Hematopoietic multipotent progenitor cell treated with erythropoietin and hydrocortisone succinate and interleukin-3 and kit ligand, for 17 days (in vitro differentiated cells): Measurements from ENCODE around the gene RPA1.
"Not testable (repeated sequence)": the region's sequence is repeated elsewhere in the genome, so short reads cannot be mapped to it uniquely, and the experiment has no call there.

Experiments used
- DNase-seq: peaks from one replicate; pipeline ENCODE4 v3.0.0-alpha.2; 2015; ENCODE audit warnings: low spot score

The RPA1 gene

GRCh38 chr17:1820528-1821252 lies 9.1 kb upstream of the RPA1 start:
- no peak for DNase-seq

DNA sequence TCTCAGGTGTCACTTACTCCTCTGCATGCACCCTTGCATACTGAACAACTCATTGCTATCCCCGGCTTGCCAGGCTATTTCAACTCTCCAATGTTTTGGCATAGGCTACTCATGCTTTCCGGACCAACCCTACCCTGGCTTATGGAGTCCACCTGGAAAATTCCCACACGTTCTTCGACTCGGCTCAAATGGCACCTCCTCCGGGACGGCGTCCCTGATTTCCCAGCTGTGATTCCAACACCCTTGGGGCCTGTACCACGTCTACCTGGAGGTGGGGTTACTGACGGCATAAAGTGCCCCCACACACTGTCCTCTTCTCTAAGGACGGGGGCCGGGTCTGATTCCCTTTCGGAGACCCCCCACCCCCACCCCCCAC lies 601 bp upstream of the RPA1 start:
- DNase-seq: no peak

DNA sequence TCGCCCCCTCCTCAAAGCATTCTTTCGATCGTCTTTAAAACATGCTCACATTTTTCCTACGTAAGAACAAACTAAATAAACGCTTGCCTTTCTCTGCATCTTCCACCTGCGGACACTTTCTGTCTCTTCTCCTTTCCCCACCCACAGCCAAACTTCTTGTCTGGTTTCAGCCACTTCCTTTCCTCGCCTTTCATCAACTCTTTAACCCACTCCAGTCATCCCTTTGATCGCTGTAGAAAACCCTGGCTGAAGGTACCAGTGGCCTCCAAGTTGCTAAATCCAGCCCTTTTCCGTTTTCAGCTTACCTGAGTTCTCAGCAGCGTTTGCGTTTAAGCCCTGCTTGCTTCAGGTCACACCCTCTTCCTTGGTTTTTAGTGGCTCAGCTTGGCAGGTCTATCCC lies 483 bp downstream of the RPA1 start:
- peak; percentile 48 for DNase-seq

DNA sequence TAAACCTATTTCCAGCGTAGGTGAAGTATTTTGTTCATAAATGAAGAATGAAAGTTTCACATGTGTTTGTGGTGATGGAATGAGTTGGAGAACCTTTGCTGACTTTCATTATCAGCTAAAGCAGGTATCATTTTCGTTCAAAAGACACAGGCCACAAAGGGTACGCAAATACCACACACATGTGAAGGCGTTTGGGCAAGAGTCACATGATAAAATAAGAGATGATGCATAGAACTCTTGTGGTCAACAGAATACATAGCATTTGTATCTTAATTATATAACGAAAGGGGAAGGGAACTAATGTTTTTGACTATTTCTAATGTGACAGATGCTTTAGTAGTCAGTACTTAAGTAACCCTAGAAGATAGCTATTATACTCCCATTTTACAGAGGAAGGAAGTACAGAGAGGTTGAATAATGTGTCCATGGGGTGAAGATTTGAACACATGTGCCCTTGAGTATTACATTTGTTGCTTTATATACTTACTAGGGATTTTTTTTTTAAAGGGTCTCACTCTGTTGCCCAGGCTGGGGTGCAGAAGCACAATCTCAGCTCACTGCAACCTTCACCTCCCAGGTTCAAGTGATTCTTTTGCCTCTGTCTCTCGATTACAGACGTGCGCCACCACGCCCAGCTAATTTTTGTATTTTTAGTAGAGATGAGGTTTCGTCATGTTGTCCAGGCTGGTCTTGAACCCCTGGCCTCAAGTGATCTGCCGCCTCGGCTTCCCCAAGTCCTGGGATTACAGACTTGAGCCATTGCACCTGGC lies 4.8 kb downstream of the RPA1 start:
- DNase-seq: no peak

DNA sequence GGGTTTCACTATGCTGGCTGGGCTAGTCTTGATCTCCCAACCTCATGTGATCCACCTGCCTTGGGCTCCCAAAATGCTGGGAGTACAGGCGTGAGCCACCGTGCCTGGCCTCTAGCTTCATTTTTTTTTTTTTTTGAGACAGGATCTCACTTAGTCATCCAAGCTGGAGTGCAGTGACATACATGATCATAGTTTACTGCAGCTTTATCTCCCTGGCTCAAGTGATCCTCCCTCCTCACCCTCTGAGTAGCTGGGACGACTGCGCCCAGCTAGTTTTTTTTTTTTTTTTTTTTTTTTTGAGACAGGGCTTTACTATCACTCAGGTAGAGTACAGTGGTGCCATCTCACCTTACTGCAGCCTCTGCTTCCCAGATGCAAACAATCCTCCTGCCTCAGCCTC lies 9.7 kb downstream of the RPA1 start:
- peak; percentile 93 for DNase-seq

DNA sequence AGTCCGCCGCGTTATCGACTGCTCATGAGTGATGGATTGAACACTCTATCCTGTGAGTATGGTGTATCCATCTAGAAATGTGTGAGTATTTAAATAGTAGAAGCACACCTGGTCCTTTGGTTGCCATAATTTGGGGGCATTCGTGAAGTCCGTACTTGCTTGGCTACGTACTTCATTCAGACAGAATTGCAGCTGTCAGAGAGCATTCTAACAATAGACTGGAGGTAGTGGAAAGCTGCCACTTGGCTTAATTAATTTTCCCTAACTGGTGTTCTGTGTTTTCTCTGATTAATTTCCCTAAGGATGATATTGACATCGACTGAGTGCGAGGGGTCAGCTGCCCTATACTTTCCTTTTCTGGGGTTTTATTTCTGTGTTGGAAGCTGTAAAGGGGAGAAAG lies 14.1 kb downstream of the RPA1 start:
- no peak for DNase-seq

DNA sequence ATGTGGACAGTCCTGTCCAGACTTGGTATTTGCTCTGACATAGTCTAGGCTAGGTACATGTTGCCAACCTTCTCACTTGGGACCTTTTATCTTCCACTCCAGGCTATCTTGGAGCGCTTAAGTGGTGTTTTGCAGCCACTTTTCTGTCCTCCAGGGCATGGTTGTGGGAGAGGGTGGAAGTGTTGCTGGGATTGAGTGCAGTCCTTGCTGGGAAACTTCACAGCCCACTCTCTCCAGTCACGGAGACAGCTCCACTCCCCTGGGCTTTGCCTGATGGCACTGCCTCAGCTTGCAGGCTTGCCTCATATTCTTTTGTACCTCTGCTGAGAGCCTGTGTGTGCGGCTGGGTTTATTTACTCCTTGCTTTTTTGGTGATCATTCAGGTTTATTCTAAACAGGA lies 17.4 kb downstream of the RPA1 start:
- no peak for DNase-seq

DNA sequence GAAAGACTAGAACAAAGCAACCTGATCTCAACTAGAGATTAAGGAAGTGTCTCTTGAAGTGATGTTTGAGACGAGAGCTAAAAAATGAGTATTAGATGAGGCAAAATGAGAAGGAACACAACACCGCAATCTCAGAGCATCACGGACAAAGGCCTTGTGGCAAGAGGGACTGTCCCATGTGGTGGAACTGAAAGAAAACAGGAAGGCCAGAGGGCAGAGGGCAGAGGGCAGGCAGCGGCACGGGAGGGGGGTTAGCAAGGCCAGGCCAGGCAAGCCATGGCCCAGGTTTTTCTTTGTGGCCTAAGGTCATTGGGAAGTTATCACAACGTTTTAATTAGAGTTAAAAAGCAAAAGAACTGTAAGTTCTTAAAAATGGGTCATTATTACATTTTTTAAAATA lies 22.5 kb downstream of the RPA1 start:
- DNase-seq: no peak

DNA sequence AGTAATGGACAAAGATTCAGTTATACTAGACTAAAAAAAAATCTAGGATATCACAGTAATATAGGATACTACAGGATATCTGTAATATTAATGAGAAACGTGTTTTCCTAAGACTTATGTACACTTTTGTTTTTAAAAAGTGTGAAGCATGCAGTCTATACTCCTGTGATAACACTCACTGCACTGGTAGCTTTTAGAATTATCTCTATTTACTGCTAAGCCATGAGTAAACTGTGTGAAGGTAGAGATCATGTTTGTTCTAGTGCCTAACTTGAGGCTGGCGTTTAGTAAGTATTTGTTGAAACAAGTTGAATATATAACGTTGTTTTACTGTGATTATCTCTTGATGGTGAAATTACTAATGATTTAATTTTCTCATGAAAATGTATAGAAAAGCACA lies 23.9 kb downstream of the RPA1 start:
- DNase-seq: no peak

DNA sequence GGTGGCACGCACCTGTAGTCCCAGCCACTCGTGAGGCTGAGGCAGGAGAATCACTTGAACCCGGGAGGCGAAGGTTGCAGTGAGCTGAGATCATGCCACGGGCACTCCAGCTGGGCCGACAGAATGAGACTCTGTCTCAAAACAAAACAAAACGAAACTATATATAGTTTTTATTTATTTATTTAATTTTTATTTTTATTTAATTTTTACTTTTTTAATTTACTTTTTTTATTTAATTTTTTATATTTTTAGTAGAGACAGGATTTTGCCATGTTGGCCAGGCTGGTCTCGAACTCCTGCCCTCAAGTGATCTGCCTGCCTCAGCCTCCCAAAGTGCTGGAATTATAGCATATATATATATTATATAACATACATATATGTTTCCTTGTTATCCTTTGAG lies 26.7 kb downstream of the RPA1 start:
- not testable (repeated sequence) for DNase-seq

GRCh38 chr17:1860978-1861377 lies 31.2 kb downstream of the RPA1 start:
- no peak for DNase-seq

DNA sequence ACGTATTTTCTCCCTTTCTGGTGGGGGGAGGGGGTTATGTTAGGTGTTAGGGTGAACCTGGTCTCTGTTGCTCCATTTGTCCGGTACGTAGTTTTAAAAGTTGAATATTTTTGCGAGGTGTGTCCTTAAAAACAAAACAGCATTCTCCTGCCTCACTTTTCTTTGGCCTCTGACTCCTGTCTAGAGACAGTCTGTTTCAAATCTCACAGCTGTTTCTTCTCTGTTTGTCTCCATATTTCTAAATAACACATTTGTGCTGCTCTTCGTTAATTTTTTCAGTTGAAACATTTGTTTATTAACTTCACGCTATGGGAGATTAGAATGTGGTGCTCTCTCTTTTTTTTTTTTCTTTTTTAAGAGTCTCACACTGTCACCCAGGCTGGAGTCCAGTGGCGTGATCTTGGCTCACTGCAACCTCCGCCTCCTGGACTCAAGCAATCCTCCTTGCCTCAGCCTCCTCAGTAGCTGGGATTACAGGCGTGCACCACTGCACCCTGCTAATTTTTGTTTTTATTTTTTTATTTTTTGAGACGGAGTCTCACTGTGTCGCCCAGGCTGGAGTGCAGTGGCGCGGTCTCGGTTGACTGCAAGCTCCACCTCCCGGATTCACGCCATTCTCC lies 31.7 kb downstream of the RPA1 start:
- DNase-seq: no peak

DNA sequence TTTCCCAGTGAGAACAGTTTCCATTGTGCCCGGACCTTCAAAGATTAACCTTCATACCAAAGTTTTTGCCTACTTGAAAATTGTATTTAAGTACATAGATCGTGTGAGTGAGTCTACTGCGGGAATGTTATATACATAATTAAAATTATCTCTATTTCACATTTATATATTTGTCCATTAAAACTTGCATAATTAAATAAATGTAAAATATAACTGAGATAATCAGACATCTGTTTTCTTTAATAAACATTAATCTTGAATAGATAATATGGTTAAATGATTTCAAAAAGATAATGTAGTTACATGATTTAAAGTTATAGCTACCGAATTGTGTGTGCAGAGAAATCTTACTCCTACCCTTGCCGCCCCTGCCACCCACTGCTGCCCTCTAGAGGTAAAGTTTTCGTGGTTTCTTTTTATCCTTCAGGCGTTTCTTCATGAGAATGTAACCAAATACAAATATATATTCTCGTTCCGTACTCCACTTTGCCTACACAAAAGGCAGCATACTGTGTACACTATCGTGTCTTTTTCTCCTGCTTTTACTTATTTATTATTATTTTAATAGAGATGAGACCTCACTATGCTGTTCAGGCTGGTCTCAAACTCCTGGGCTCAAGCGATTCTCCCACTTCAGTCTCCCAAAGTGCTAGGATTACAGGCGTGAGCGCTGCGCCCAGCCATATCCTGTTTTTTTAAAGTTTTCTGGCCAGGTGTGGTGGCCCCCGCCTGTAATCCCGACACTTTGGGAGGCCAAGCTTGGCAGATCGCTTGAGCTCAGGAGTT lies 35.6 kb downstream of the RPA1 start:
- DNase-seq: peak; percentile 88

DNA sequence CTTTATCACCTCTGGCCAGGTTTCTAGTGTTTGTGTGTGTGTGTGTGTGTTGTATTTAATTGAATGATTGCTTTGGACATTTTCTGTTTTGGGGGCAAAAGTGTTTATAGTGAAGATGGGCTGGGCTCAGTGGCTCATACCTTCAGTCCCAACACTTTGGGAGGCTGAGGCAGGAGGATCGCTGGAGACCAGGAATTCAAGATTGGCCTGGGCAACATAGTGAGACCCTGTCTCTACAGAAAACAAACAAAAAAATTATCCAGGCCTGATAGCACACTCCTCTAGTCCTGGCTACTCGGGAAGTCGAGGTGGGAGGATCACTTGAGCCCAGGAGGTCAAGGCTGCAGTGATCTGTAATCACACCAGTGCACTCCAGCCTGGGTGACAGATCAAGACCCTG lies 37.5 kb downstream of the RPA1 start:
- DNase-seq: no peak

GRCh38 chr17:1868090-1868489 lies 38.3 kb downstream of the RPA1 start:
- DNase-seq: no peak

DNA sequence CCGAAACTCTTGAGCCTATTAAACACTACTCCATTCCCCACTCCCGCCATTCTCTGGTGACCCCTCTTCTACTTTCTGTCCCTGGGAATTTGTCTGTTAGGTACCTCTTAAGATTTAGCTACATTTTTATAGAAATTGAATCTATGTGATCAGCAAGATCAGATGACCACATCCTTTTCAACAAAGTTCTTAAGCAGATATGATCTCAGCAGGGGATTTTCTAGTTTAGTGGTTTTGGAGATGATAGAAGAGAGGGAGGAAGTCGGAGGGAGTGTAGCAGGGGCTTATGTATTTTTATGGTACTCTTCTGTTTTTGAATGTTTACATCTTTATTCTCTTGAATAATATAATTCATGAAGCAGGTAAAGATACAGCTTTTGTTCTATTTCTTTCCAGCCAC lies 40.8 kb downstream of the RPA1 start:
- DNase-seq: no peak

GRCh38 chr17:1871756-1872155 lies 42.0 kb downstream of the RPA1 start:
- DNase-seq: no peak

DNA sequence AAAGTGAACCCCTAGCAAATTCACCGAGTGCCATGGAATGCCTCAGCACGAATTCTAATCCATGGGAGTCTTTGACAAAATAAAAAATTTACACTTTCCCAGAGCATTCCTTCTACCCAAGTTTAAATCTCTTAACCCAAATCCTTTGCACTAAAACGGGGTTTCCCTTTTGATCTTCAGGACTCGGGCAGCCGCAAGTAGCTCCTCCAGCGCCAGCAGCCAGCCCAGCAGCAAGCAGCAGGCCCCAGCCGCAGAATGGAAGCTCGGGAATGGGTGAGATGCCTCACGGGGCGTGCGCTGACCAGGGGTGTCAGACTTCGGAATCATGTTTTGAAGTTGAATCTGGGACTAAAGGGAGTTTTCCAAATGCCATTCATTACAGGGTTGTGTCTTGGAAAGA lies 42.4 kb downstream of the RPA1 start:
- DNase-seq: no peak

- no peak for DNase-seq
Observed at GRCh38 chr17:1872976-1873375, 43.2 kb downstream of the RPA1 start.

- no peak for DNase-seq
Observed at GRCh38 chr17:1873418-1873817, 43.6 kb downstream of the RPA1 start.

DNA sequence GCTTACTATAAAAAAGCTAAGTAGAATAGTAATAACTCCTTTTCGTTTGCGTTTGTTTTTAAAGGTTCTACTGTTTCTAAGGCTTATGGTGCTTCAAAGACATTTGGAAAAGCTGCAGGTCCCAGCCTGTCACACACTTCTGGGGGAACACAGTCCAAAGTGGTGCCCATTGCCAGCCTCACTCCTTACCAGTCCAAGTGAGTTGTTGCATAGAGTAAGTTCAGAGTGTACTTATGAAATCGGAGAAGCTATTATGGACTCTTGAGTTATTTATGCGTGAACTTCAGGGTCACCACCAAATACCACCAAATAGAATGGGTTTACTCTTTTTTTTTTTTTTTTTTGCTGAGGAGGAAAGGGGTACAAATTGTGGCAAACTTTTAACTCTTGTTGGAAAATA lies 45.8 kb downstream of the RPA1 start:
- no peak for DNase-seq

DNA sequence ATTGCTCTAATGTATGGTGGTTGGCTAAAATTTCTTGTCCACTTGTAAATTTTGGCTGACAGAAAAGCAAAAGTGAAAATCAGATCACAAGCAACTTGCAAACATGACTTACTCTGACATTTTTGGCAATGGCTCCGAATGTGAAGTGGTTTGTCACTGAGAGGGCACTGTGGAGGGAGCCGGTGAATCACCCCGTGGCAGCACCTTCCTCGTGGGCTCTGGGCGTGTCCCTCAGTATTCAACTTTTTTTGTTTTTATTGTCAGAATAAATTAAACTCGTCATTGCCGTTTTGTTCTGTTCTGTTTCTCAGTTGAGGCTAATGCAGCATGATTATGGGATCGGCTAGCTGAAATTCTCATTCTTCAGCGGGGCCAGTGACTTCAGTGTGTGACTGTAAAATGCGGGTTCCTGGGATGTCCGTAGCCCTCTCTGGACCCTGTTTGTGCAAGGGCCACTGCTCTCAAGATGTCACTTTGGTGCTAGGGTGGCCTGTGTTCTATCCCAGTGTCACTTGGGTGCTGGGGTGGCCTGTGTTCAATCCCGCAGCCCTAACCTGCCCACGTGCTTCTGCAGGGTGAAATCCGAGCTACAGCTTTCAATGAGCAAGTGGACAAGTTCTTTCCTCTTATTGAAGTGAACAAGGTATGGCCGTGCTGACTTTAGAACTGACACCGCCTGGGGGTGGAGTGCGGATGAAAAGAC lies 48.8 kb downstream of the RPA1 start:
- DNase-seq: no peak
